A549 (cell line): ENCODE measurements around the gene IFNLR1. TPM values are rescaled to one million over a fixed set of nuclear protein-coding genes. Genes with fewer than 3 reads are reported as not detected.
A peak's percentile ranks its signal among the peaks of the same experiment; 100 is the strongest.

Experiments
- ATAC-seq, 2 experiments: fragments of 200-7000 bp in 1 of 2; fragments of >200 bp in 1 of 2; cut with Nextera tagmentation in 1 of 2; cut with Tn5 transposase in 1 of 2; 3 replicates each; pipeline versions ENCODE4 v1.8.0 to v1.9.1; 2018 to 2020; ENCODE audit warnings: mild to moderate bottlenecking in 1 of 2, moderate library complexity in 1 of 2
- CTCF ChIA-PET: fragments of 300-600 bp; sonication (Branson Sonifier 250); formaldehyde crosslinking; extraction: SDS; loops from one replicate; lab custom pipeline; 2021; ENCODE audit warnings: antibody characterized with exemption, inconsistent platforms; lab: Yijun Ruan, JAX
- POLR2A ChIA-PET: fragments of 350-600 bp; formaldehyde crosslinking; extraction: SDS; loops from one replicate; lab custom pipeline; 2021; ENCODE audit warnings: antibody characterized with exemption, inconsistent platforms; lab: Yijun Ruan, JAX
- DNase-seq, 2 experiments: peaks; one replicate each; pipeline versions ENCODE4 v3.0.0 to v3.0.0-alpha.2; 2011 to 2016; ENCODE audit warnings: low read depth in 1 of 2, low spot score in 1 of 2
- FAIRE-seq: peaks from 2 replicates; lab custom pipeline; 2011; peaks lifted over from hg19 to GRCh38; lab: Jason Lieb, UNC
- H3K27ac ChIP-seq, 2 experiments: fragments of >200 bp; sonication (Bioruptor Twin); formaldehyde crosslinking; 3 replicates each; pipeline ENCODE4 v1.5.1; 2016 to 2017
- H3K4me1 ChIP-seq: fragments of >200 bp; sonication (Bioruptor Twin); formaldehyde crosslinking; 3 replicates; pipeline ENCODE4 v1.6.1; 2016
- H3K4me2 ChIP-seq: fragments of >200 bp; sonication (Bioruptor Twin); formaldehyde crosslinking; 3 replicates; pipeline ENCODE4 v1.6.1; 2016
- H3K4me3 ChIP-seq: fragments of >200 bp; sonication (Bioruptor Twin); formaldehyde crosslinking; 3 replicates; pipeline ENCODE4 v1.5.1; 2016
- H3K9me3 ChIP-seq: fragments of >200 bp; sonication (Bioruptor Twin); formaldehyde crosslinking; 3 replicates; pipeline ENCODE4 v1.6.1; 2016
- CBX2 ChIP-seq: fragments of 200-600 bp; sonication (generic); IDR thresholded peaks from 2 replicates; pipeline ENCODE4 v1.6.1; 2016; ENCODE audit warnings: low read depth, mild to moderate bottlenecking, borderline replicate concordance
- EHF ChIP-seq: fragments of 250-450 bp; sonication (Bioruptor Pico); IDR thresholded peaks from 2 replicates; pipeline ENCODE4 v1.5.0; 2020; ENCODE audit warnings: mild to moderate bottlenecking
- EP300 ChIP-seq, 2 experiments: fragments of >200 bp; sonication (Bioruptor Twin); formaldehyde crosslinking; IDR thresholded peaks; 2 replicates in 1 of 2; 3 replicates in 1 of 2; pipeline ENCODE4 v1.6.1; 2016 to 2017
- FOSB ChIP-seq: fragments of 250-450 bp; sonication (Bioruptor Pico); IDR thresholded peaks from 2 replicates; pipeline ENCODE4 v1.5.0; 2020; ENCODE audit warnings: mild to moderate bottlenecking, moderate library complexity
- HOXB5 ChIP-seq: fragments of 250-450 bp; sonication (Bioruptor Pico); IDR thresholded peaks from 2 replicates; pipeline ENCODE4 v1.5.0; 2020; ENCODE audit warnings: mild to moderate bottlenecking, moderate library complexity
- JUNB ChIP-seq: fragments of >200 bp; sonication (Bioruptor Twin); formaldehyde crosslinking; IDR thresholded peaks from 2 replicates; pipeline ENCODE4 v1.6.1; 2016
- MAFK ChIP-seq: fragments of 450-650 bp; IDR thresholded peaks from 2 replicates; pipeline ENCODE4 v1.6.1; 2014; ENCODE audit not compliant: partially characterized antibody
- NPAS2 ChIP-seq: fragments of 250-450 bp; sonication (Bioruptor Pico); IDR thresholded peaks from 2 replicates; pipeline ENCODE4 v1.8.0; 2022; ENCODE audit warnings: mild to moderate bottlenecking, moderate library complexity, borderline replicate concordance
- NR3C1 ChIP-seq: fragments of >200 bp; sonication (Bioruptor Twin); formaldehyde crosslinking; IDR thresholded peaks from 3 replicates; pipeline ENCODE4 v1.6.1; 2017
- POLR2AphosphoS2 ChIP-seq: conservative IDR thresholded peaks from 2 replicates; pipeline ENCODE4 v1.6.1; 2012; ENCODE audit warnings: low read length, improper control_type of control experiment, inconsistent platforms
- RAD21 ChIP-seq, 2 experiments: fragments of >200 bp in 1 of 2; sonication (Bioruptor Twin) in 1 of 2; formaldehyde crosslinking in 1 of 2; IDR thresholded peaks in 1 of 2; conservative IDR thresholded peaks in 1 of 2; 2 replicates in 1 of 2; 3 replicates in 1 of 2; pipeline ENCODE4 v1.6.1; 2012 to 2018; ENCODE audit warnings: inconsistent platforms in 1 of 2
- RFX5 ChIP-seq: fragments of 450-650 bp; IDR thresholded peaks from 2 replicates; pipeline ENCODE4 v1.7.1; 2014; ENCODE audit warnings: antibody characterized with exemption, mild to moderate bottlenecking, moderate library complexity
- TP53 ChIP-seq: fragments of 250-450 bp; sonication (Bioruptor Pico); IDR thresholded peaks from 2 replicates; pipeline ENCODE4 v1.5.0; 2021; ENCODE audit warnings: mild to moderate bottlenecking, moderate library complexity
- WGBS: methylation state at CpG from one replicate; pipeline ENCODE4 v1.1.6; 2017; ENCODE audit errors: missing lambda C conversion rate; 5-methylcytosine and 5-hydroxymethylcytosine counted together
- polyA plus RNA-seq, 4 experiments: library from polyadenylated mRNA; depleted of rRNA in 3 of 4; stranded (reverse); fragments of >200 nt; fragmentation: RNase III in 1 of 4; extraction: RNeasy Plus Mini Kit Qiagen cat#74134 plus additional on column Dnase treatment in 1 of 4; gene quantifications; 2 replicates in 3 of 4; 3 replicates in 1 of 4; pipeline ENCODE4 v1.2.3, GENCODE V29; 2011 to 2017
- TF ChIP-seq, protein P1 (sequence below): fragments of >200 bp; sonication (Bioruptor Twin); formaldehyde crosslinking; IDR thresholded peaks from 3 replicates; pipeline ENCODE4 v1.5.1; 2016
- TF ChIP-seq, protein P2 (sequence below): fragments of 200-600 bp; sonication (generic); IDR thresholded peaks from 2 replicates; pipeline ENCODE4 v1.6.1; 2016; ENCODE audit warnings: antibody characterized with exemption, mild to moderate bottlenecking, moderate library complexity
- TF ChIP-seq, protein P3 (sequence below): IDR thresholded peaks from 2 replicates; pipeline ENCODE4 v1.6.1; 2012; ENCODE audit warnings: low read depth, borderline replicate concordance
- TF ChIP-seq, protein P4 (sequence below): fragments of 250-450 bp; sonication (Bioruptor Pico); IDR thresholded peaks from 2 replicates; pipeline ENCODE4 v1.5.0; 2020; ENCODE audit warnings: low read depth, mild to moderate bottlenecking, moderate library complexity
- TF ChIP-seq, protein P5 (sequence below): IDR thresholded peaks from 2 replicates; pipeline ENCODE4 v1.6.1; 2012

The IFNLR1 gene
- polyA plus RNA-seq, 2 of the 4 experiments (the other 2 are of a cell fraction) = 0.84 to 1.3 TPM

DNA sequence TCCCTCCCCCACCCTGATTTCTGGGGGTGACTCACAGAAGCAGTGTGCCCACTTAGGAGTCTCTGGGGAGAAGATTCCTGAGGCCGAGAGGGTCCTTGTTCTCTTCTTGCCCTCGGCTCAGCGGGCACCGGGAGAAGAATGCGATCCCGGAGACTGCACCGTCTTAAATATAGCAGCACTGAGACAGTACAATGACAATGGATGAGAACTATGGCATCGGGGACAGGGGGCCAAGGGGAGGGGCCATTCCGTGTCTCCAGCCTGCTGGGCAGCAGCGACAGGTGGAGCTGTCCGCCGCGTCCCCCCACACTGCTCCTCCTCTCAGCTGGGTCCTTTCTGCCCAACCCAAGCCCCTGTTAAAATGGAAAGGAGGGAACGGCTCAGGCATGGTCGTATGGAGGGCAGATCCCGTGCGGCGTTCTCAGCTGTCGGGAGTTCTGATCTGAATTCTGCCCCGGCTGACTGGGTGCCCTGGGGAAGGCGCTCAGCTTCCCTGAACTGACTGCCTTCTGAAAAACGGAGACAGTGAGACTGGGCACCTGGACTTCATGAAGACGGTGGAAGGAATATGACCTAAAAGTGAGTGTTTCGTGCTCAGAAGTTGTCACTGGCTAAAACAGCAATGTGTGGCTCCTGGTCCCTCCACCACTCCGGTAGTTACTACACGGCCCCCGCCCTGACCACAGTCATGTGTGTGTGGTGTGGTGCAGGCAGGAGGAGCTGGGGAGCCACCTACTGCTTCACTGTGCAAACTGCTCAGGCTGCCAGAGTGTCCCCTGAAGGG lies 74.9 kb downstream of the IFNLR1 start, which contains the start of gene MYOM3 (continued):
- TF ChIP-seq, protein P1, sequence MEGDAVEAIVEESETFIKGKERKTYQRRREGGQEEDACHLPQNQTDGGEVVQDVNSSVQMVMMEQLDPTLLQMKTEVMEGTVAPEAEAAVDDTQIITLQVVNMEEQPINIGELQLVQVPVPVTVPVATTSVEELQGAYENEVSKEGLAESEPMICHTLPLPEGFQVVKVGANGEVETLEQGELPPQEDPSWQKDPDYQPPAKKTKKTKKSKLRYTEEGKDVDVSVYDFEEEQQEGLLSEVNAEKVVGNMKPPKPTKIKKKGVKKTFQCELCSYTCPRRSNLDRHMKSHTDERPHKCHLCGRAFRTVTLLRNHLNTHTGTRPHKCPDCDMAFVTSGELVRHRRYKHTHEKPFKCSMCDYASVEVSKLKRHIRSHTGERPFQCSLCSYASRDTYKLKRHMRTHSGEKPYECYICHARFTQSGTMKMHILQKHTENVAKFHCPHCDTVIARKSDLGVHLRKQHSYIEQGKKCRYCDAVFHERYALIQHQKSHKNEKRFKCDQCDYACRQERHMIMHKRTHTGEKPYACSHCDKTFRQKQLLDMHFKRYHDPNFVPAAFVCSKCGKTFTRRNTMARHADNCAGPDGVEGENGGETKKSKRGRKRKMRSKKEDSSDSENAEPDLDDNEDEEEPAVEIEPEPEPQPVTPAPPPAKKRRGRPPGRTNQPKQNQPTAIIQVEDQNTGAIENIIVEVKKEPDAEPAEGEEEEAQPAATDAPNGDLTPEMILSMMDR = peak; percentile 33; the same call in 1 of the 3 replicates
- TF ChIP-seq EHF (CRISPR knock-in tag) = no peak
- TF ChIP-seq RAD21 (conservative IDR thresholded peaks at IDR 0.05 in 1 of 2, IDR thresholded peaks at IDR 0.05 in 1 of 2) = peak; percentile 44 to 65; a peak in 4 of 5 replicates
- TF ChIP-seq, protein P2, sequence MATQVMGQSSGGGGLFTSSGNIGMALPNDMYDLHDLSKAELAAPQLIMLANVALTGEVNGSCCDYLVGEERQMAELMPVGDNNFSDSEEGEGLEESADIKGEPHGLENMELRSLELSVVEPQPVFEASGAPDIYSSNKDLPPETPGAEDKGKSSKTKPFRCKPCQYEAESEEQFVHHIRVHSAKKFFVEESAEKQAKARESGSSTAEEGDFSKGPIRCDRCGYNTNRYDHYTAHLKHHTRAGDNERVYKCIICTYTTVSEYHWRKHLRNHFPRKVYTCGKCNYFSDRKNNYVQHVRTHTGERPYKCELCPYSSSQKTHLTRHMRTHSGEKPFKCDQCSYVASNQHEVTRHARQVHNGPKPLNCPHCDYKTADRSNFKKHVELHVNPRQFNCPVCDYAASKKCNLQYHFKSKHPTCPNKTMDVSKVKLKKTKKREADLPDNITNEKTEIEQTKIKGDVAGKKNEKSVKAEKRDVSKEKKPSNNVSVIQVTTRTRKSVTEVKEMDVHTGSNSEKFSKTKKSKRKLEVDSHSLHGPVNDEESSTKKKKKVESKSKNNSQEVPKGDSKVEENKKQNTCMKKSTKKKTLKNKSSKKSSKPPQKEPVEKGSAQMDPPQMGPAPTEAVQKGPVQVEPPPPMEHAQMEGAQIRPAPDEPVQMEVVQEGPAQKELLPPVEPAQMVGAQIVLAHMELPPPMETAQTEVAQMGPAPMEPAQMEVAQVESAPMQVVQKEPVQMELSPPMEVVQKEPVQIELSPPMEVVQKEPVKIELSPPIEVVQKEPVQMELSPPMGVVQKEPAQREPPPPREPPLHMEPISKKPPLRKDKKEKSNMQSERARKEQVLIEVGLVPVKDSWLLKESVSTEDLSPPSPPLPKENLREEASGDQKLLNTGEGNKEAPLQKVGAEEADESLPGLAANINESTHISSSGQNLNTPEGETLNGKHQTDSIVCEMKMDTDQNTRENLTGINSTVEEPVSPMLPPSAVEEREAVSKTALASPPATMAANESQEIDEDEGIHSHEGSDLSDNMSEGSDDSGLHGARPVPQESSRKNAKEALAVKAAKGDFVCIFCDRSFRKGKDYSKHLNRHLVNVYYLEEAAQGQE = no peak
- no peak for TF ChIP-seq RFX5
- no peak for TF ChIP-seq FOSB (CRISPR knock-in tag)

DNA sequence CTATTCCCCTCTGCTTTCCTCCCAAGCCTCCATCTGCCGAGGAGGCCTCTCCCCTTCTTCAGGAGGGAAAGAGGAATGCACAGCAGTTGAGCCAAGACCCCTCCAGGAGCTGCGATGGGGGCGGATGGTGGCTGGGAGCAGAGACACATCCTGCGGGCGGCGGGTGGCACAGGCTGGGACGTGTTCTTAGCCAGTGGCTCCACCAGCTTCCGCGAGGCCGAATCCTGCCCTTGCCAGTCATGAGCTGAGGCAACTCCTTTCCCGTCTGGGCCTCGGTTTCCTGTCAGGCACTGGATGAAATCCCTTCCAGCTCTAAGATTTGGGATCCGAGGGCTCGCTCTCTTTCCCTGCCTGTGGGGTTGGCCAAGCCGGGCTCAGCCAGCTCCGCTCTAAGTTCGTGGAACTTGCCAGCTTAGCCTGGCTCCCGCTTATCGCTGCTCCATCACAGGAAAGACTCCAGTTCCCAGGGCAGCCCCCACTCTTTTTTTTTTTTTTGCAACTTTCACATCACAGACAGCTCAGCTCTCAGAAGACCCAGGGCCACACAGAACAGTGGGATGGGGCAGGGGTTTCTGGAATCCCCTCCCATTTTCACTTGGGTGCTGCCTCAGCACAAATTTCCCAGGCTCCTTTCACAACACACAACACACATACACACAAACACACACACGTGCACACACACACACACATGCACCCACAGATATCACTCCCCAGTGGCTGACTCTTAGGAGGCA lies 75.7 kb downstream of the IFNLR1 start:
- ATAC-seq (no peak), DNase-seq (no peak), FAIRE-seq (no peak)
- CTCF ChIA-PET = interaction anchor here (0.6 to 5.1 kb wide), 10 partner anchors 8 to 475 kb away, joined by 3 to 28 read pairs (median 4); no protein-coding TSS in a partner anchor
- Histone ChIP-seq H3K4me2 (no peak overlapping the region), H3K4me1 (peaks cover 31% of the 10 kb centered on the region), H3K9me3 (no peaks in the 10 kb centered on the region), H3K4me3 (no peak overlapping the region), H3K27ac (peak overlapping the region in 1 of 2 experiments; percentile 56; a peak in 1 of 6 replicates)
- 94% methylated on average over 19 of the region's 20 CpGs for WGBS
- POLR2A ChIA-PET = no interaction called here
- peak; percentile 29 for TF ChIP-seq MAFK
- TF ChIP-seq, protein P3, sequence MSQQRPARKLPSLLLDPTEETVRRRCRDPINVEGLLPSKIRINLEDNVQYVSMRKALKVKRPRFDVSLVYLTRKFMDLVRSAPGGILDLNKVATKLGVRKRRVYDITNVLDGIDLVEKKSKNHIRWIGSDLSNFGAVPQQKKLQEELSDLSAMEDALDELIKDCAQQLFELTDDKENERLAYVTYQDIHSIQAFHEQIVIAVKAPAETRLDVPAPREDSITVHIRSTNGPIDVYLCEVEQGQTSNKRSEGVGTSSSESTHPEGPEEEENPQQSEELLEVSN = no peak
- TF ChIP-seq NR3C1 = no peak

DNA sequence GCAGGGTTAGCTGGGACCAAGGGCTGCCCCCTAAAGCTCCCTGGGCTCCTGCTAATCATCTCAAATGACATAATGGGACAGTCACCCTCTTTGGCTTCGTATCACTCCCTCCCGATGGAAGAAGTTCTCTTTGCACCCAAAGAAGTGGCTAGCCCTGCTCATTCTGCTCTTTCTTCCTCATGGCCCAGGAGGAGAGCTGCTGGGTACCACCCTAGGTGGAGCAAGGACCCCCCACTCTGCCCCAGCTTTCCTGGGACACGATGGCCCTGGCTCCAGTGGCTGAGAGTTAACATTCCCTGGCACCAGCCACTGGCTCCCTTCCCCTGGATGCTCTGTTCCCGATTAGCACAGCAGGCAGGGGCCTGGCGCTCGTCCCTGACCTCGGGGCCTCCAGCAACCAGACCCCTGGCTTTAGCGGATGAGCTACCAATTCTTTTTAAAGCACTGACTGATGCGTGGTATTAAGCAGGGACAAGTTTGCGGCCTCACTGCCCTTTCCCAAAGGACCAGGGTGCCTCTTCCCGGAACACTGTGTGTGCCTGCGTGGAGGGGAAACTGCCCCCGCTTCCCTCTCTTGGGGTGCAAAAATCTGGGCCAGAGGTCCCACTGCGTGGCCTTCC lies 76.3 kb downstream of the IFNLR1 start:
- DNase-seq = no peak
- POLR2A ChIA-PET = no interaction called here
- TF ChIP-seq POLR2AphosphoS2 (no peak), HOXB5 (CRISPR knock-in tag) (no peak), EP300 (IDR thresholded peaks at IDR 0.05) (no peak), JUNB (no peak), NPAS2 (no peak), CBX2 (no peak), FOSB (CRISPR knock-in tag) (no peak), TP53 (CRISPR knock-in tag) (no peak)
- TF ChIP-seq, protein P4, sequence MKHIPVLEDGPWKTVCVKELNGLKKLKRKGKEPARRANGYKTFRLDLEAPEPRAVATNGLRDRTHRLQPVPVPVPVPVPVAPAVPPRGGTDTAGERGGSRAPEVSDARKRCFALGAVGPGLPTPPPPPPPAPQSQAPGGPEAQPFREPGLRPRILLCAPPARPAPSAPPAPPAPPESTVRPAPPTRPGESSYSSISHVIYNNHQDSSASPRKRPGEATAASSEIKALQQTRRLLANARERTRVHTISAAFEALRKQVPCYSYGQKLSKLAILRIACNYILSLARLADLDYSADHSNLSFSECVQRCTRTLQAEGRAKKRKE (CRISPR knock-in tag) = no peak
- TF ChIP-seq, protein P3 = no peak
- TF ChIP-seq, protein P5, sequence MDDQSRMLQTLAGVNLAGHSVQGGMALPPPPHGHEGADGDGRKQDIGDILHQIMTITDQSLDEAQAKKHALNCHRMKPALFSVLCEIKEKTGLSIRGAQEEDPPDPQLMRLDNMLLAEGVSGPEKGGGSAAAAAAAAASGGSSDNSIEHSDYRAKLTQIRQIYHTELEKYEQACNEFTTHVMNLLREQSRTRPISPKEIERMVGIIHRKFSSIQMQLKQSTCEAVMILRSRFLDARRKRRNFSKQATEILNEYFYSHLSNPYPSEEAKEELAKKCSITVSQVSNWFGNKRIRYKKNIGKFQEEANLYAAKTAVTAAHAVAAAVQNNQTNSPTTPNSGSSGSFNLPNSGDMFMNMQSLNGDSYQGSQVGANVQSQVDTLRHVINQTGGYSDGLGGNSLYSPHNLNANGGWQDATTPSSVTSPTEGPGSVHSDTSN = no peak
- TF ChIP-seq, all 56 proteins: peak for 0
- H3K4me1 ChIP-seq = peaks cover 32% of the 10 kb centered on the region
- ATAC-seq (no peak), FAIRE-seq (no peak)
- 0 out of 6 replicates have a peak overlapping the region, but pooled peaks of 1 of the 2 experiments have one; percentile 10 for H3K27ac ChIP-seq
- 93% methylated on average over 11 of the region's 14 CpGs for WGBS
- no peaks in the 10 kb centered on the region for H3K9me3 ChIP-seq
- H3K4me2 ChIP-seq = no peak overlapping the region
- CTCF ChIA-PET = interaction anchor here (0.6 to 5.1 kb wide), 5 partner anchors 23 to 476 kb away, joined by 3 to 28 read pairs (median 3); no protein-coding TSS in a partner anchor
- no peak overlapping the region for H3K4me3 ChIP-seq
